ENCODE data around the gene CAMTA1.

GRCh38 chr1:7813677-7814373, 1028.6 kb downstream of the CAMTA1 start:
- TF ChIP-seq CTCF (tag by site-specific recombination; IDR thresholded peaks at IDR 0.05) (no peak), ZNF157 (tag by site-specific recombination; IDR thresholded peaks at IDR 0.05) (no peak), ZNF785 (tag by site-specific recombination; IDR thresholded peaks at IDR 0.05) (no peak), PRDM10 (tag by site-specific recombination; IDR thresholded peaks at IDR 0.05) (no peak), ZNF645 (tag by site-specific recombination; IDR thresholded peaks at IDR 0.05) (no peak)

All from HEK293 (cell line).